ENCODE data around the gene CHST2.

The CHST2 gene

DNA sequence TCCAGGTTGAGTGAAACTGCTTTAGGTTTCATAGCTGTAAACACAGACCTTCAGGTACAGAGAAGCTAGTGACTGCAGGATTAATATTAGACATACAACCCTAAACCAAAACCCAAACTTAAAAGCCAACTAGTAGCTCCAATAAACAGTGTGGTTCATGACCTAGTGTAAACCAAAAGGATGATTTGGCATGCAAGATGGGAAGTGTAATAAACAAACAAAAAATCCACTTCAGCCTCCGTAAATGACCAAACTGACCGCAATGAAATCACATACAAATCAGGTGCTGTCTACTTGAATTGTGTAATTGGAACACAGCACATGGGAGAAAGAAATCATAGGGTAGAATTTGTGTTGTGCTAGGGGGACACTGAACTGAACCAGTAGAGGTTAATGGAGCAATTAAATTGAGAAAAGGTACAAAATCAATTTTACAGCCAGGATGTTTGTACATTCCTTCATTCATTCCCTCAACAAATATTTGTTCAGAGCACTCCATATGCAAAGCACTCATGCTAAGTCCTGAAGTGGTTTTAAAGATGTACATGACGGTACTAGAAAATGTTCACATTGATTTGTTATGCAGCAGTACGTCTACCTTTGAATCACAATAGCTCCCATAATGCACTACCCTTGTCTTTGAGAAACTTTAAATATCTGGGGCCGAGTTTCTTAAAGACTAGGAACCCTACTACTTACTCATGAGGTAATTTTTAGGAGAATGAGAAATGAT is 21.4 kb upstream of the CHST2 start:
- H3K9ac ChIP-seq (ENCODE audit: low read depth in 1 of 2, low read length in 2 of 2): no peak overlapping the region
- no peak overlapping the region for H3K27ac ChIP-seq (ENCODE audit: low read depth in 2 of 2, low read length in 2 of 2)
- H3K36me3 ChIP-seq (ENCODE audit: control insufficient read depth in 2 of 2, insufficient read depth in 2 of 2, low read length in 2 of 2): no peaks in the 10 kb centered on the region
- no peaks in the 10 kb centered on the region for H3K4me1 ChIP-seq (ENCODE audit: control insufficient read depth in 2 of 2, insufficient read depth in 2 of 2, low read length in 2 of 2)
- no peak overlapping the region for H3K4me3 ChIP-seq (ENCODE audit: low read length in 2 of 2)
- H3K9me3 ChIP-seq (ENCODE audit: control insufficient read depth in 2 of 2, low read length in 2 of 2): peaks cover 0 to 2% of the 10 kb centered on the region in 2 donors
- H3K27me3 ChIP-seq (ENCODE audit: control insufficient read depth in 2 of 2, insufficient read depth in 2 of 2, low read length in 2 of 2): no peaks in the 10 kb centered on the region

DNA sequence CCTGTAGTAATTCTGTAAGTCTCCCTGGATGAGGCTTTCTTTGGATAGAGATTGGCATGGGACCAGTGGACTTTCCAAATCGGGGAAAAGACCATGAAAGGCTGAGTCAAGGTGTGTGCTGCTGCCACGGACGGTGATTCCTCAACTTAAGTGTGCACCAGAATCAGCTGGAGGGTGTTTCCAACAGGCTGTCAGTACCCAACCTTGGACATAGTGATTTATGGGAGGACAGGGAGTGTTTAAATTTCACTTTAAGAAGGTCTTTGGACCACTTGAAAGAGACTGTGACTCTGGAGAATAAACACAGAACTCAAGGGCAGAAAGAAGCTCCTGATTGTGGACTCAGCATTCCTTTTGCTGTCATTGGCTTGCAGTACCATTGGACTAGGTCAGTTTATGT is 20.4 kb upstream of the CHST2 start:
- Histone ChIP-seq H3K4me3 (ENCODE audit: low read length in 2 of 2) (no peak overlapping the region), H3K36me3 (ENCODE audit: control insufficient read depth in 2 of 2, insufficient read depth in 2 of 2, low read length in 2 of 2) (no peaks in the 10 kb centered on the region), H3K27me3 (ENCODE audit: control insufficient read depth in 2 of 2, insufficient read depth in 2 of 2, low read length in 2 of 2) (no peaks in the 10 kb centered on the region), H3K4me1 (ENCODE audit: control insufficient read depth in 2 of 2, insufficient read depth in 2 of 2, low read length in 2 of 2) (no peaks in the 10 kb centered on the region), H3K9me3 (ENCODE audit: control insufficient read depth in 2 of 2, low read length in 2 of 2) (peaks cover 0 to 2% of the 10 kb centered on the region in 2 donors), H3K27ac (ENCODE audit: low read depth in 2 of 2, low read length in 2 of 2) (no peak overlapping the region), H3K9ac (ENCODE audit: low read depth in 1 of 2, low read length in 2 of 2) (no peak overlapping the region)

DNA sequence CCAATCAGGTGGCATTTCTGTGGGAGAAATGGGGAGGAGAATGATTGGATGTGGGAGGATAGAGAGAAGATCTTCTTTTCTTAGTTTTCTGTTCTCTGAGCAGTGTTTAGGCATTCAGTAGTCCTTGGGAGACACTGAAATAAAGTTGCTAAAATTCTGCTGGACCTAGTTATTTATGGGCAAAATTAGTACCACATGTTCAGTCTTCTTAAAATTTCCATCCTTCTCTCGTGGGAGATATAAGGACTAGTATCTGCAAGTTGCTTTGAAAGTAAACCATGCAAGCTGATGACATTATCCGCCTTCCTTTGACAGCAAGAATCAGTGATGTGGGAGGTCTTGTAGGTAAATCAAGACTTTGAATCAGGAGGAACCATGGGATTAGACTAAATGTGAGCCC is 19.9 kb upstream of the CHST2 start:
- Histone ChIP-seq H3K9ac (ENCODE audit: low read depth in 1 of 2, low read length in 2 of 2) (no peak overlapping the region), H3K9me3 (ENCODE audit: control insufficient read depth in 2 of 2, low read length in 2 of 2) (peaks cover 0 to 2% of the 10 kb centered on the region in 2 donors), H3K4me1 (ENCODE audit: control insufficient read depth in 2 of 2, insufficient read depth in 2 of 2, low read length in 2 of 2) (no peaks in the 10 kb centered on the region), H3K36me3 (ENCODE audit: control insufficient read depth in 2 of 2, insufficient read depth in 2 of 2, low read length in 2 of 2) (no peaks in the 10 kb centered on the region), H3K27ac (ENCODE audit: low read depth in 2 of 2, low read length in 2 of 2) (no peak overlapping the region), H3K27me3 (ENCODE audit: control insufficient read depth in 2 of 2, insufficient read depth in 2 of 2, low read length in 2 of 2) (no peaks in the 10 kb centered on the region), H3K4me3 (ENCODE audit: low read length in 2 of 2) (no peak overlapping the region)

DNA sequence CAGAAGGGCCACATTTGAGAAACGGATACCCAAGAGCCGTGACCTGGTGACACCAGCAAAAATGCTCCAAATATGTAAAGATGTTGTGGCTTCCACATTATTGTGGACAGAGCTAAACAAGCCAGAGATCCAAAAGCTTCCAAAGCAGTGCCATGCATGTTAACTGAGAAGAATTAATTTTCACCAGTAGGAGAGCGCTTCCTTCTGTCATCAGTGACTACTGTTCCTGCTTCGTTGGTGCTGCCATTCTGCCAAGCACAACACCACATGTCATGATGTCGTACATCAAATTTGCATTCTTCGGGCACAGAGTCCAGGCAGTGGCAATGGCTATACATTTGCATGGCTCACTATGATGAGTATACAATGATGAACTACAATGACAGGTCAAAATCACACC is 19.1 kb upstream of the CHST2 start:
- H3K9me3 ChIP-seq (ENCODE audit: control insufficient read depth in 2 of 2, low read length in 2 of 2): peaks cover 5 to 7% of the 10 kb centered on the region in 2 donors
- no peaks in the 10 kb centered on the region for H3K4me1 ChIP-seq (ENCODE audit: control insufficient read depth in 2 of 2, insufficient read depth in 2 of 2, low read length in 2 of 2)
- H3K9ac ChIP-seq (ENCODE audit: low read depth in 1 of 2, low read length in 2 of 2): no peak overlapping the region
- no peaks in the 10 kb centered on the region for H3K27me3 ChIP-seq (ENCODE audit: control insufficient read depth in 2 of 2, insufficient read depth in 2 of 2, low read length in 2 of 2)
- no peak overlapping the region for H3K27ac ChIP-seq (ENCODE audit: low read depth in 2 of 2, low read length in 2 of 2)
- H3K36me3 ChIP-seq (ENCODE audit: control insufficient read depth in 2 of 2, insufficient read depth in 2 of 2, low read length in 2 of 2): no peaks in the 10 kb centered on the region
- no peak overlapping the region for H3K4me3 ChIP-seq (ENCODE audit: low read length in 2 of 2)

DNA sequence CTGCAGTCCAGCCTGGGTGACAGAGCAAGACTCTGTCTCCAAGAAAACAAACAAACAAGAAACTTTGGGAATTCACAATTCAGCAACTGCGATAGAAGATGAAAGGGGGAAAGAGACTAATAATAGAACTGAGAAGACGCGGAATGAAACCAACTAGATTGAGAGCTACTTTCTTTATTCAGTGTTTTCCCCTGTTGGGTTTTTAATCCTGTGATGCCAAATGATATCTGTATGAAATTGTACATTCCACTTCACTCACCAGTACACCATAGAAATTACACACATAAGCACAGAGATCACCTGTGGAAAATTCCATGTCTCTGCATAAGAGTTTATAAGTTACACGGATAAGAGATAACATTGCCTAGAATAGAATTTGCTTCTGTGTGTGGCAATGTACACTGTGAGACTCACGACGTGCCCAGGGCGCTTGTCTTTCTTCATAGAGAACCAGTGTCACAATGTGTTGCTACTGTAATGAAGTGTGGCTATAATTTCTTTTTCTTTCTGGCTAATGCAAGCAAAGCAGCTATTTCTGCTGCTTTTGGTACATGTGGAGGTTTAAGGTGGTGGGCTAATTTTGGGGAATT is 17.7 kb upstream of the CHST2 start:
- no peak overlapping the region for H3K4me3 ChIP-seq (ENCODE audit: low read length in 2 of 2)
- H3K27me3 ChIP-seq (ENCODE audit: control insufficient read depth in 2 of 2, insufficient read depth in 2 of 2, low read length in 2 of 2): no peaks in the 10 kb centered on the region
- H3K9ac ChIP-seq (ENCODE audit: low read depth in 1 of 2, low read length in 2 of 2): no peak overlapping the region
- no peaks in the 10 kb centered on the region for H3K36me3 ChIP-seq (ENCODE audit: control insufficient read depth in 2 of 2, insufficient read depth in 2 of 2, low read length in 2 of 2)
- no peak overlapping the region for H3K27ac ChIP-seq (ENCODE audit: low read depth in 2 of 2, low read length in 2 of 2)
- H3K4me1 ChIP-seq (ENCODE audit: control insufficient read depth in 2 of 2, insufficient read depth in 2 of 2, low read length in 2 of 2): no peaks in the 10 kb centered on the region
- peaks cover 5 to 8% of the 10 kb centered on the region in 2 donors for H3K9me3 ChIP-seq (ENCODE audit: control insufficient read depth in 2 of 2, low read length in 2 of 2)

DNA sequence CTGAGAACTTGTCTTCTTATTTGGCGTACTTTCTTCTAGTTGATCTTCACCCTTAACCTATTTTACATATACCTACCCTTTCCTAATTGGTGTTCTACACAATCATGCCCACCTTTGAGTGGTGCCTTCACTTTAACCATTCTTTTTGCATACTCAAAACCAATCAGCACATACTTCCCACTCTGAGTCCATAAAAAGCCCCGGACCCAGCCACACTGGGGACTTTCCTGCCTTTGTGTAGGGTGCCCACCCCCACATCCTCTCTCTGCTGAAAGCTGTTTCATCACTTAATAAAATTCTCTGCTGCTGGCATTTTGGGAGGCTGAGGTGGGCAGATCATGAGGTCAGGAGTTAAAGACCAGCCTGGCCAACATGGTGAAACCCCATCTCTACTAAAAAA is 15.9 kb upstream of the CHST2 start:
- Histone ChIP-seq H3K27me3 (ENCODE audit: control insufficient read depth in 2 of 2, insufficient read depth in 2 of 2, low read length in 2 of 2) (no peaks in the 10 kb centered on the region), H3K4me1 (ENCODE audit: control insufficient read depth in 2 of 2, insufficient read depth in 2 of 2, low read length in 2 of 2) (no peaks in the 10 kb centered on the region), H3K27ac (ENCODE audit: low read depth in 2 of 2, low read length in 2 of 2) (no peak overlapping the region), H3K9me3 (ENCODE audit: control insufficient read depth in 2 of 2, low read length in 2 of 2) (peaks cover 5 to 7% of the 10 kb centered on the region in 2 donors), H3K36me3 (ENCODE audit: control insufficient read depth in 2 of 2, insufficient read depth in 2 of 2, low read length in 2 of 2) (no peaks in the 10 kb centered on the region), H3K9ac (ENCODE audit: low read depth in 1 of 2, low read length in 2 of 2) (no peak overlapping the region), H3K4me3 (ENCODE audit: low read length in 2 of 2) (no peak overlapping the region)

DNA sequence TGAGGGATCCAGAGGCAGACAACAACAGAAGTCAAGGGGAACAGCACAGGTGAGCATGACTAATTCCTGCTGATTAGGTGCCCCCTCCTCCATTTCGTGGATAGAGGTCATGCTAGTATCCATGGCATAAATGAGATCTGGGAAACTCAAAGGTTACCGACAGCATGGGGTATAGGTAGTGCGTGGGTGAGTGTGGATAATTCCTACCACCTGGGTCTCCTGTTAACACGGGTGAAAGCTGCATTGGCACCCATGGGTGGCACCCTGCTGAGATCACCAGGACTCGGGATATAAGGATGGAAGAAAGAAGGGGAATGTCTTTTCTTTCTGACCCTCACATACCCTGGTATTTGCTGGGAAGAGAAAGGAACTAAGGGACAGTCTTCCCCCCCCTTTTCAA is 14.4 kb upstream of the CHST2 start:
- H3K36me3 ChIP-seq (ENCODE audit: control insufficient read depth in 2 of 2, insufficient read depth in 2 of 2, low read length in 2 of 2): no peaks in the 10 kb centered on the region
- H3K9ac ChIP-seq (ENCODE audit: low read depth in 1 of 2, low read length in 2 of 2): no peak overlapping the region
- no peak overlapping the region for H3K27ac ChIP-seq (ENCODE audit: low read depth in 2 of 2, low read length in 2 of 2)
- no peak overlapping the region for H3K4me3 ChIP-seq (ENCODE audit: low read length in 2 of 2)
- peaks cover 5 to 7% of the 10 kb centered on the region in 2 donors for H3K9me3 ChIP-seq (ENCODE audit: control insufficient read depth in 2 of 2, low read length in 2 of 2)
- H3K4me1 ChIP-seq (ENCODE audit: control insufficient read depth in 2 of 2, insufficient read depth in 2 of 2, low read length in 2 of 2): no peaks in the 10 kb centered on the region
- no peaks in the 10 kb centered on the region for H3K27me3 ChIP-seq (ENCODE audit: control insufficient read depth in 2 of 2, insufficient read depth in 2 of 2, low read length in 2 of 2)

DNA sequence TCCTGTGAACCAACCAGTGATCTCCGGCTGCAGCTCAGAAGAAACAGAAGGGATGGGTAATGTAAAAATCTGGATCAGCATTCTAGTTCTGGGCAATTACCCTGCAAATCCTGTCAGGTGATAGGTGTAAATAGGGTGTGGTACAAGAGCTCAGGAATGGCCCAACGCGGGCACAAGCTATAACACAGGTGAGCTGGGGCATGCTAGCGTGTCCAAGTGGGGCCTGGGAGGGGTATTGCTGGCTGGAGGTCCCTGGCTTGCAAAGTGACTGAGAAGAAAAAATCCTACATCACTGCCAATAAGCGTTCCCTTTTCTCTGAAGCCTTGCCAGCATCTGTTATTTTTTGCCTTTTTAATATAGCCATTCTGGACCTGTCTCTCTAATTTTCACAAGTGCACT is 9.7 kb upstream of the CHST2 start:
- no peak overlapping the region for H3K27ac ChIP-seq (ENCODE audit: low read depth in 2 of 2, low read length in 2 of 2)
- no peaks in the 10 kb centered on the region for H3K36me3 ChIP-seq (ENCODE audit: control insufficient read depth in 2 of 2, insufficient read depth in 2 of 2, low read length in 2 of 2)
- H3K4me1 ChIP-seq (ENCODE audit: control insufficient read depth in 2 of 2, insufficient read depth in 2 of 2, low read length in 2 of 2): no peaks in the 10 kb centered on the region
- peaks cover 5 to 7% of the 10 kb centered on the region in 2 donors for H3K9me3 ChIP-seq (ENCODE audit: control insufficient read depth in 2 of 2, low read length in 2 of 2)
- H3K4me3 ChIP-seq (ENCODE audit: low read length in 2 of 2): no peak overlapping the region
- no peak overlapping the region for H3K9ac ChIP-seq (ENCODE audit: low read depth in 1 of 2, low read length in 2 of 2)
- H3K27me3 ChIP-seq (ENCODE audit: control insufficient read depth in 2 of 2, insufficient read depth in 2 of 2, low read length in 2 of 2): no peaks in the 10 kb centered on the region

DNA sequence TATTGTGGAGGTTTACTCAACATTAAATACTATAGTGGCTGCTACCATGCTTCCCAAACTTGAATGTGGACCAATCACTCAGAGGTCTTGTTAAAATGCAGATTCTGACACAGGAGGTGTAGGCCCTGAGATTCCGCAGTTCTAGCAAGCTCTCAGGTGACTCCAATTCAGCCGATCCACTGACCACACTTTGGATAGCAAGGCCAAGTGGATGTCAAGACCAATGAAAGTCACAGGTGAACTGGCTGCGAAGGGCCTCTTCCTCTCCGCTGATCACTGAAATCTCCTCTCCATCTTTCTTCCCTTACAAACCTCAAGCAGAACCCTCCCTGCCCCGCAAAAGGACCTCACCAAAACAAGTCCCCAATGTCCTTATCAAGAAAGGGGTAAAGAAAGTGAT is 9.2 kb upstream of the CHST2 start:
- Histone ChIP-seq H3K4me3 (ENCODE audit: low read length in 2 of 2) (no peak overlapping the region), H3K9ac (ENCODE audit: low read depth in 1 of 2, low read length in 2 of 2) (no peak overlapping the region), H3K36me3 (ENCODE audit: control insufficient read depth in 2 of 2, insufficient read depth in 2 of 2, low read length in 2 of 2) (no peaks in the 10 kb centered on the region), H3K4me1 (ENCODE audit: control insufficient read depth in 2 of 2, insufficient read depth in 2 of 2, low read length in 2 of 2) (no peaks in the 10 kb centered on the region), H3K27me3 (ENCODE audit: control insufficient read depth in 2 of 2, insufficient read depth in 2 of 2, low read length in 2 of 2) (no peaks in the 10 kb centered on the region), H3K9me3 (ENCODE audit: control insufficient read depth in 2 of 2, low read length in 2 of 2) (peaks cover 0 to 2% of the 10 kb centered on the region in 2 donors), H3K27ac (ENCODE audit: low read depth in 2 of 2, low read length in 2 of 2) (no peak overlapping the region)

DNA sequence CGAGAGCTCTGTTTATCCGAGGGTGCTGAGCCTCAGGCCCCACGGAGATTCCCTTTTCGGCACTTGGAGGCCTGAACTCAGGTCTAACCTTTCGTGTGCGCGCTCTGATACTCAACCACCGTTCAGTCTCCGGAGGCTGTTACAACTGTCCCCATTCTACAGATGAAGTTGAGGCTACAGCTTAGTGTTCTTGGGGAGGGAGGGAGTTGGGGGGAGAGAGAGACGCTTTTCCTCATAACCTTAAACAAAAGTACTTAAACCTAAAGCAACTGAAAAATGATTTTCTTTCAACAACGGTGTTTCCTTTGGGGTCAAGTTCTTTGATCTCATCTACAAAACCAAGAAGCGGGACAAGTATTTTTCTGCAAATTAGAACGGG is 952 bp upstream of the CHST2 start:
- peak overlapping the region; percentile 51 to 80 for H3K4me3 ChIP-seq (ENCODE audit: low read length in 2 of 2)
- no peaks in the 10 kb centered on the region for H3K36me3 ChIP-seq (ENCODE audit: control insufficient read depth in 2 of 2, insufficient read depth in 2 of 2, low read length in 2 of 2)
- peak overlapping the region in 1 of 2 donors; percentile 68 for H3K9ac ChIP-seq (ENCODE audit: low read depth in 1 of 2, low read length in 2 of 2)
- H3K27ac ChIP-seq (ENCODE audit: low read depth in 2 of 2, low read length in 2 of 2): peak overlapping the region in 1 of 2 donors; percentile 75
- no peaks in the 10 kb centered on the region for H3K9me3 ChIP-seq (ENCODE audit: control insufficient read depth in 2 of 2, low read length in 2 of 2)
- peaks cover 10 to 12% of the 10 kb centered on the region in 2 donors for H3K27me3 ChIP-seq (ENCODE audit: control insufficient read depth in 2 of 2, insufficient read depth in 2 of 2, low read length in 2 of 2)
- H3K4me1 ChIP-seq (ENCODE audit: control insufficient read depth in 2 of 2, insufficient read depth in 2 of 2, low read length in 2 of 2): peaks cover 0 to 7% of the 10 kb centered on the region in 2 donors

Measured in mucosa of rectum (tissue), 2 donors.